AG10803 (cell line): ENCODE measurements around the gene ANKRD53.

ENCODE experiments used
- DNase-seq: peaks from one replicate; pipeline ENCODE4 v3.0.0; 2010; ENCODE audit warnings: low read depth
- H3K4me3 ChIP-seq: 2 replicates; pipeline ENCODE4 v1.5.1; 2011; ENCODE audit warnings: mild to moderate bottlenecking, low read length, control low read depth
- TF ChIP-seq, protein P1 (sequence below): conservative IDR thresholded peaks from 2 replicates; pipeline ENCODE4 v1.5.1; 2011; ENCODE audit warnings: mild to moderate bottlenecking, low read length, control low read depth, inconsistent platforms

Gene ANKRD53

DNA sequence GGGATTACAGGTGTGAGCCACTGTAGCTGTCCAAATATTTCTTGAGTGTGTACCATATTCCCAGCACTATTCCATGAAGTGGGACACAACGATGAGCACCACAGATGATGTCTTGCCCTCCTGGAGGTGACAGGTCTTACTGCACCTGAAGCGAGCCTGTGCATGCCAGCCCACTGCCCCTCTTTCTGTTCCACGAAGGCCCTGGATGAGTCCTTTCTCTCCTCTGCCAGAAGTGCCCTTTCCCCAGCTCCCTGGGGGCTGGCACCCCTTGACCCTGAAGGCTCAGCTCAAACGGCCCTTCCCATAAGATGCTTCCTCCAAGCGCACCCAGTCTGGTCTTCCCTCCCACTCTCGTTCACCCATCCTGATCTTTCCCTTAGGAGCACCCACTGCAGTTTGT, 37.2 kb upstream of the ANKRD53 start:
- TF ChIP-seq, protein P1, sequence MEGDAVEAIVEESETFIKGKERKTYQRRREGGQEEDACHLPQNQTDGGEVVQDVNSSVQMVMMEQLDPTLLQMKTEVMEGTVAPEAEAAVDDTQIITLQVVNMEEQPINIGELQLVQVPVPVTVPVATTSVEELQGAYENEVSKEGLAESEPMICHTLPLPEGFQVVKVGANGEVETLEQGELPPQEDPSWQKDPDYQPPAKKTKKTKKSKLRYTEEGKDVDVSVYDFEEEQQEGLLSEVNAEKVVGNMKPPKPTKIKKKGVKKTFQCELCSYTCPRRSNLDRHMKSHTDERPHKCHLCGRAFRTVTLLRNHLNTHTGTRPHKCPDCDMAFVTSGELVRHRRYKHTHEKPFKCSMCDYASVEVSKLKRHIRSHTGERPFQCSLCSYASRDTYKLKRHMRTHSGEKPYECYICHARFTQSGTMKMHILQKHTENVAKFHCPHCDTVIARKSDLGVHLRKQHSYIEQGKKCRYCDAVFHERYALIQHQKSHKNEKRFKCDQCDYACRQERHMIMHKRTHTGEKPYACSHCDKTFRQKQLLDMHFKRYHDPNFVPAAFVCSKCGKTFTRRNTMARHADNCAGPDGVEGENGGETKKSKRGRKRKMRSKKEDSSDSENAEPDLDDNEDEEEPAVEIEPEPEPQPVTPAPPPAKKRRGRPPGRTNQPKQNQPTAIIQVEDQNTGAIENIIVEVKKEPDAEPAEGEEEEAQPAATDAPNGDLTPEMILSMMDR = no peak
- DNase-seq = no peak

DNA sequence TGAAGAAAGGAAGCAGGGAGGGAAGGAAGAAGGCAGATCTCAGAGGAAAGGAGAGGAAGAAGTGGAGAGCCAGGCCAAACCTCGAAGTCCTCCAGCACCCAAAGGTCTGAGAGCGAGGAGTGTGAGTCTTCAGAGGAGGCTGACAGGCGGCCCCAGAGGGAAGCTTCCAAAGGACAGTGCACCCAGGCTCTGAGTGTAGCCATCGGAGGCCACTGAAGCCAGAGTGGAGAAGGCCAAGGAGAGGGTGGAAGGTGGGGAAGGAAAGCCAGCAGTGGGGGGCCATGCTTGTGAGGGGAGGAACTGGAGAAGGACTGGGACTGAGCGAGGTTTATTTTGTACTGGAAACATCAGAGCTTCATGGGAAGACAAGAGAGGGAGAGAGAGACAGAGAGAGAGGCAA, 36.7 kb upstream of the ANKRD53 start:
- no peak overlapping the region for H3K4me3 ChIP-seq
- DNase-seq = no peak
- TF ChIP-seq, protein P1 = no peak

More for the DNA sequence above, 37.2 kb upstream of the ANKRD53 start:
- no peak overlapping the region for H3K4me3 ChIP-seq

DNA sequence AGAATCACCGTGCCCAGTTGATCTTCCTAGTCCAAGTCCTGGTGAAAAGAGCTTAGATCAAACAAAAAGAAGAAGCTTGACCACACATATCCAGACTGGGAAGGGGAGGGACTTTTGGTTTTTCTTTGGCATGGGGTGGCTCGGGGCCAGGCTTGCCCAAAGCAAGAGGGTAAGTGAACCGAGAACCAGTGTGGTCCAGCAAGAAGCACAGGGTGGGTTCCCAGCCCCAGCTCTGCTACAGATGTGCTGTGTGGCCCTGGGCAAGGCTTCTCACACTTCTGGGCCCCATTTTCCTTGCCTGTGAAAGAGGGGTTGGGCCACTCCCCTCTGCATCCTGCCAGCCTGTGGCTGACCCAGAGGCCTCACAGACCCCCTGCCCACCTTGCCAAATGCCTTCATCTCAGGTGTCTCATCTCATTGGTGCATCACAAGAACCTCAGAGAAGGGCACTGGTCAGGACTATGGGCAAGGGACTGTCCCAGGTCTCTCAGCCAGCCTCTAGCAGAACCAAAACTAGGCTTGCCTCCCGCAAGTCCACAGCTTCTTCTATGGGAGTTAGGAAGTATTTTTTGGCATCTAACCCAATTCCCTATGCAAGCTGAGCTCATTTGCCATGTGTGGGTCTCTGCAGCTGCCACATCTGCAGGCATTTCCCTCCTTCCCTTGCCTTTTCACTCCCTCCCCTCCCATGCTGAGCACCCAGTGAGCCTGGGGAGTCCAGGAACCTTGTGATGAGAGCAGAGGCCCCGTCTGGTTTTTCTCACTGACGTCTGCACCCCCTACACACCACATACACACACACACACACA, 35.8 kb upstream of the ANKRD53 start:
- no peak overlapping the region for H3K4me3 ChIP-seq
- TF ChIP-seq, protein P1 = no peak
- DNase-seq = peak; percentile 42

DNA sequence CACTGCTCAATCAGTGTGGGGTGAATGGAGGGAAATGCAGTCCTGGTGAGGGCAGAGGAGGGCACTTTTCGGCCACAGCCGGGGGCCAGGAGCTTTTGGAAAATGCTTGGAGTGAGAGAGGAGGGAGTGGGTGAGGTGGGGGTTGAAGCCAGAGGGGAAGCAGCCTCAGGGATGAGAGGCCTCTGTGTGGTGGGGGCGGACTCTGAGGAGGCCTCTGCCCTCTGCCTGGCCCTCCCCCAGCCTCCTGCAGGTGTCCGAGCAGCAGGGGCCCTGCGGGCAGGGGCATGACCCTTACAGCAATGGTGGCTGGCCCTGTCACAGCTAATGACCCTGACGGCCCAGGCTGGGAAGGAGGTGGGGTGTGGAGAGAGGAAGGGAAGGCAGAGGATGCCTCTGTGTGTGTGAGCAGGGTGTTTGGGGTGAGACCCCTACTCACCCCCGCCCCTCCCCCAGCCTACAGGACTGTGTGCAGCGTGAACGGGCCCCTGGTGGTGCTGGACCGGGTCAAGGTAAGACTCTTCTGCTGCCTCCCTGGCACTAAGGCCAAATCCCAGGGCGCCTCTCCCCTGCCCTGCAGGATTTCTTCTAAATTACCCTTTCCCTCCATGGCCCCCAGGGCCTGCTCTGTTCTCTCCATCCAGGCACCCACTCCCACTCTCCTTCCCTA, 35.1 kb upstream of the ANKRD53 start:
- DNase-seq = no peak
- H3K4me3 ChIP-seq = no peak overlapping the region
- TF ChIP-seq, protein P1 = no peak

GRCh38 chr2:70944111-70944690, 34.2 kb upstream of the ANKRD53 start:
- DNase-seq = no peak
- TF ChIP-seq, protein P1 = no peak
- no peak overlapping the region for H3K4me3 ChIP-seq

DNA sequence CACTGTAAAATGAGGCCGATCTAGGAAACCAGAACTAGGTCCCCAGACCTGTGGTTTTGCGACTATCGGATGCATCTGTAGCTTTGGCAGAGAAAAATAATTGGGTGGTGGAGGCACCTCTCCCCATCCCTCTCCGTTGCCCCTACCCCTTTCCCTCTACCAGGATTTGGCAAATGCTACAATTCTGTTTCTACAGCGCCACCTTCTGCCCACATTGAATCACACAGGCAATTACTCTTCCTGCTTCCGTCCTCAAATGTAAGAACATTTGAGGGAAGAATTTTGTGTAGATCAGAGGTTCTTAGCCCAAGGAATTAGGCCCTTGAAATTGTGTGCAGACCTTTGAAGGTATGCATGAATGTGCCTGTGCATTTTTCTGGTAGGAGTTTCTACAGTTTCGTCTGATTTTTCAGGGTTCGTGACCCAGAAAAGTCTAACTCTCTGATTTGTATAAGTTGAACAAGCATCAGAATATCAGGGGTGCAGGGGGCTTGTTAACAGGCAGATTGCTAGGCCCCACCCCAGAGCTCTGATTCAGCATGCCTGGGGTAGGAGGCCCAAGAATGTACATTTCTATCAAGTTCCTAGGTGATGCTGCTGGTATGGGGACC, 31.5 kb upstream of the ANKRD53 start:
- peak; percentile 52 for DNase-seq
- TF ChIP-seq, protein P1 = peak; percentile 86

More for the DNA sequence above, 31.5 kb upstream of the ANKRD53 start:
- H3K4me3 ChIP-seq = no peak overlapping the region
